Subcutaneous adipose tissue (tissue), 4 donors: ENCODE measurements around the gene MTMR1. TPM values are rescaled to one million over a fixed set of nuclear protein-coding genes. Genes with fewer than 3 reads are reported as not detected.

ENCODE experiments used
- CTCF ChIP-seq: fragments of 450-650 bp; IDR thresholded peaks from one replicate; pipeline ENCODE4 v1.5.1; 2016; ENCODE audit warnings: low read depth, mild to moderate bottlenecking, control low read depth, antibody characterized with exemption, moderate library complexity
- total RNA-seq, 4 donors: library from RNA; depleted of rRNA; stranded (reverse); fragments of >200 nt; gene quantifications; one replicate each; pipeline ENCODE4 v1.1.0, GENCODE V29; 2016

MTMR1 gene
- total RNA-seq = 10 to 100 TPM; 13.4 to 16.8 (median 15.0) TPM

- no peak for TF ChIP-seq CTCF
Measured at GRCh38 chrX:150692831-150693724, at the start of gene MTMR1. Gene MTMR1, plus strand, starts transcription at chrX:150693396. Its CDS starts 135 bp downstream, at chrX:150693531.

- no peak for TF ChIP-seq CTCF
Measured at GRCh38 chrX:150643958-150644357, 49.2 kb upstream of the MTMR1 start.

- no peak for TF ChIP-seq CTCF
Measured at GRCh38 chrX:150644422-150644821, 48.8 kb upstream of the MTMR1 start.

GRCh38 chrX:150647331-150647730 is 45.9 kb upstream of the MTMR1 start:
- no peak for TF ChIP-seq CTCF

- no peak for TF ChIP-seq CTCF
Measured at GRCh38 chrX:150648296-150648940, 44.8 kb upstream of the MTMR1 start.

- no peak for TF ChIP-seq CTCF
Measured at GRCh38 chrX:150649096-150649870, 43.9 kb upstream of the MTMR1 start.

- TF ChIP-seq CTCF = no peak
Measured at GRCh38 chrX:150651906-150652305, 41.3 kb upstream of the MTMR1 start.
